GM21619 (cell line): ENCODE results near the gene BBS7.
A peak's percentile ranks its signal among the peaks of the same experiment; 100 is the strongest.

Experiments
- ATAC-seq: cut with Tn5 transposase; IDR thresholded peaks from one replicate; pipeline ENCODE4 v1.9.1; 2021; ENCODE audit not compliant: unreplicated experiment

BBS7 gene

DNA sequence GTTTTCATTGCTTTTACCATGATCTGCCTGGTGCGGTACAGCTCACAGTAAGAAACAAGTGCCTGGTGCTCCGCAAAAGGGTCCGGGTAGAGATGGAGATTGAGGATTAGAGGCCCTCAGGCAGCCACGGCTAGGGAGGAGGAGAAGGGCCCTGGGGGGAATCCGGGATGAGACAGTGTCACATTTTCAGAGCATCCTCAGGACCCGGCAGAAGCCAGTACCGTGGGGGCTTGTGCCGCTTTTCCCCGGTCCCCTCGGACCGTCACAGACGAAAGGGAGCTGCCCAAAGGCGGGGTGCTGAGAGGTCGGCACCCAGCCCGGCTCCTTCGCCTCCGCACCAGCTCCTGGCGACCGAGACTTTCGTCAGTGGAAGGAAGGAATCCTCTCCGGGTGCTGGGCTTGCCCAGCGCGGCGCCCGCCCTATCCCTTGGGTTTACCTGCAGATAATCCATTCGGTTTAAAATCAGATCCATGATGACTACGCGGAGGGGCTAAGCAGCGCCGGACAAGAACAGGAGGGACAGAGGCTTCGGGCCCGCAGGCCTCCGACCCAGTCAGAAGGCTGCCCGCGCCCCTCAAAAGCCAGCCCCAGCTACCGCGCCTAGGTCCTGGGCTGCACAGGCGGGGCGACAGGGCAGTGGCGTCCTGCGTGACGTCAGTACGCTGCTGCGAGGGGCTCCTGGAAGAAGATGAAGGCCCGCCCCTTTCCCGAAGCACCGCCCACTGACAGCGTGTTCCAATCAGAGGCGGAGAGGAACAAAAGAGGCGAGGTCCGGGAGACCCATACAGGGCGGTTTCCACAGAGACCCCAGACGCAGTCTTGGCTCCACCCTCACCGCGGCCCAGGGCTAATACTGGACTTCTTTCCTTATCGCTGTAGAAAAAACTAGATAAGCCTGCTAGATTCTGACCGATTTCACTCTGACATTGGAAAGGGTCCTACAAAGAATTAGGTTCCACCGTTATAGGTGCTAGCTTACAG lies at the start of gene BBS7:
Gene BBS7, minus strand, starts transcription at position 634 of the 982 bp plus-strand sequence. Its CDS starts 161 bp downstream, at position 473.
- peak; percentile 99 for ATAC-seq

- ATAC-seq = no peak
Observed at GRCh38 chr4:121913667-121914066, 43.4 kb upstream of the BBS7 start.

GRCh38 chr4:121908346-121908745 lies 38.1 kb upstream of the BBS7 start:
- no peak for ATAC-seq

GRCh38 chr4:121900132-121900983 lies 30.1 kb upstream of the BBS7 start:
- ATAC-seq = peak; percentile 81

GRCh38 chr4:121898150-121898549 lies 27.9 kb upstream of the BBS7 start:
- ATAC-seq = no peak

DNA sequence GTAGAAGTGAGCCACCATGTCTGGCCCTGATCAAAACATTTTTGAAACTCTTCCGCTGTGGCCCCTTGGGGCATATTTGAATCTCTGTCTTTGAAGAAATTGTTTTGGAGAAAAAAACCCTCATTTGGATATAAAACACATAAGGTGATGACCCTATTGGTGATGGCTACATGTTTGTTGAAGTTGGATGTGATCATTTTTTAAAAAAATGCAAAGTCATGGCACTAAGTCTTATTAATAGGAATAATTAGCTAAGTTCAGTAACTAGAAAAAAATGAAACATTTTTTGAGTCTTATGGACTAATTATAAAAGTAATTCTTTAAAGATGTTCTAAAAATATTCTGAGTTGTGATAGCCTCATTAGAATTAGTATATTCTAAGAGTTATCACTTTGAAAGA lies 17.9 kb upstream of the BBS7 start:
- no peak for ATAC-seq

- no peak for ATAC-seq
Observed at GRCh38 chr4:121885115-121885514, 14.8 kb upstream of the BBS7 start.

DNA sequence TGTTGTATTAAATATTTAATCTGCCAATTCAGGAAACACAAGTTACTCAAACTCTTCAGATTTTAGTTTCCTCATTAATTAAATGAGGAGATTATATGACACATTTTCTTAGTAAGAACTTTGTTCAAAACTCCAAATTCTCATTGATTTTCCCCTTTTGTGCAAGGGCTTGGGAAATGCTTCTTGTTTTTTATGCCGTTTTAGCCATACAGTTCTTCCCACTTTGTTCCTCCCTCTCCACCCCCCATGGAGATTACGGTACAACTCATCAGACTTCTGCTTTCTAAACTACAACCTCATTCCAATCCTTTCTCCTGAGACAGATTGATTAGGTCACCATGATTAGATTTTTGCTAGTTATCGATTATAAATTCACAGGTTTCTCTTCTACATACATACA lies 10.9 kb upstream of the BBS7 start:
- no peak for ATAC-seq

GRCh38 chr4:121879135-121879534 lies 8.9 kb upstream of the BBS7 start:
- ATAC-seq = no peak

- no peak for ATAC-seq
Observed at GRCh38 chr4:121877041-121877773, 6.9 kb upstream of the BBS7 start.

- ATAC-seq = no peak
Observed at GRCh38 chr4:121876070-121876469, 5.8 kb upstream of the BBS7 start.

- ATAC-seq = no peak
Observed at GRCh38 chr4:121875652-121876051, 5.4 kb upstream of the BBS7 start.

- ATAC-seq = no peak
Observed at GRCh38 chr4:121873604-121874003, 3.3 kb upstream of the BBS7 start.

GRCh38 chr4:121863799-121864198 lies 6.5 kb downstream of the BBS7 start:
- no peak for ATAC-seq

DNA sequence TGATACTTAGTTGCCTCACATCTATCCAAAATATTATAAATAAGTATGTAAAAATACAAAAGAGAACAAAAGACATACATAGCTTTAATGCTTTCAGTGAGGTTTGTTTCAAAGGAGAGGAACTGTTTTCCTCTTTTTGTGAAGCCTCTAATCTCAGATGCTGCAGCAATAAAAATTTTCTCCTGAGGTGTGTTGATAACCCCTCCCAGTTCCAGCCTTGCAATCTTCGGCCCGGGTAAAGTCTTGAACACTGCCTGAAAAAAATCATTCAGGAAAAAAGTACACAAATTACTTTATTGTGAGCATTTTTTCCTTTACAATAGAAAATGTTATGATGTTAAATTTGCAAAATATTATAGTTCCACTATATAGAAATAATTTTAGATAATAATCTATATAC lies 8.8 kb downstream of the BBS7 start:
- no peak for ATAC-seq

GRCh38 chr4:121860121-121860520 lies 10.2 kb downstream of the BBS7 start:
- ATAC-seq = no peak

GRCh38 chr4:121851354-121851753 lies 18.9 kb downstream of the BBS7 start:
- no peak for ATAC-seq

DNA sequence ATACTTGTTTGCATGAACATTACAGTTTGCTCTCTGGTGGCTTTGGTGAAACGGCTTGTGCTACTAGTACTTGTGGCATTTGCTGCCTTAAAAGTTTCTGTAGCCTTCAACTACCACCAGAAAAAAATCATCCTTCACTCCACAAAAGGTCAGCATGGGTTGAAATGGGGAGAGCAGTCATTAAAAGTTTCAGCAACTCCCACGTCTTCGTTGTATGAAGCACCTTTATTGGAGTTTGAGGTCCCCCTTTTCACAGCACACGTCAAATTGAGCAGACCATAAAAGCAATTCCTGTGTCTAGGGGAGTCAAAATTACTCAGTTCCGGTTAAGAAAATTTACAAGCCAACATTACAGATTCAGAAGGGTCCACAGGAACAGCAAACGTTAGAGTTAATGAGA lies 23.6 kb downstream of the BBS7 start:
- no peak for ATAC-seq

- no peak for ATAC-seq
Observed at GRCh38 chr4:121842862-121843261, 27.4 kb downstream of the BBS7 start.

- ATAC-seq = no peak
Observed at GRCh38 chr4:121838136-121838535, 32.1 kb downstream of the BBS7 start.

- ATAC-seq = no peak
Observed at GRCh38 chr4:121829511-121829910, 40.8 kb downstream of the BBS7 start.
